CD4-positive, CD25-positive, alpha-beta regulatory T cell (primary cell): ENCODE data around the gene AGAP5. TPM values are rescaled to one million over a fixed set of nuclear protein-coding genes. Genes with fewer than 3 reads are reported as not detected.
A peak's percentile ranks its signal among the peaks of the same experiment; 100 is the strongest.

Source experiments
- ATAC-seq, 2 donors: fragments of 150-1000 bp; cut with Tn5 transposase; one replicate each; pipeline ENCODE4 v1.10.0; 2021; ENCODE audit warnings: low read depth in 2 of 2, moderate number of reproducible peaks in 2 of 2, moderate library complexity in 1 of 2
- DNase-seq, 3 donors: peaks; one replicate each; pipeline versions ENCODE4 v3.0.0 to v3.0.0-alpha.2; 2012 to 2022; ENCODE audit warnings: mixed read lengths in 1 of 3
- H3K27ac ChIP-seq: one replicate; pipeline ENCODE4 v1.7.0; 2013; ENCODE audit warnings: mild to moderate bottlenecking, low read length; ENCODE audit not compliant: insufficient read depth, poor library complexity, severe bottlenecking
- H3K27me3 ChIP-seq: one replicate; pipeline ENCODE4 v1.7.0; 2013; ENCODE audit warnings: low read length; ENCODE audit not compliant: control insufficient read depth, insufficient read depth
- H3K36me3 ChIP-seq: one replicate; pipeline ENCODE4 v1.7.0; 2013; ENCODE audit warnings: mild to moderate bottlenecking, low read length, moderate library complexity; ENCODE audit not compliant: control insufficient read depth, insufficient read depth
- H3K4me1 ChIP-seq: 2 replicates; pipeline ENCODE4 v1.7.0; 2013; ENCODE audit warnings: mild to moderate bottlenecking, low read length; ENCODE audit not compliant: insufficient read depth, control insufficient read depth, poor library complexity, severe bottlenecking
- H3K4me3 ChIP-seq: one replicate; pipeline ENCODE4 v1.7.0; 2013; ENCODE audit warnings: low read depth, mild to moderate bottlenecking, low read length, moderate library complexity
- H3K9me3 ChIP-seq, 2 experiments: 1 replicate in 1 of 2; 2 replicates in 1 of 2; pipeline ENCODE4 v1.7.0; 2013; ENCODE audit warnings: low read length in 2 of 2, mild to moderate bottlenecking in 1 of 2, moderate library complexity in 1 of 2; ENCODE audit not compliant: control insufficient read depth in 2 of 2
- H3K27ac Mint-ChIP-seq, 3 donors: one replicate each; pipeline ENCODE4 v1.8.0; 2020 to 2022; ENCODE audit warnings: mild to moderate bottlenecking in 3 of 3, mixed read lengths in 3 of 3, moderate library complexity in 2 of 3
- H3K27me3 Mint-ChIP-seq: one replicate; pipeline ENCODE4 v1.8.0; 2022; ENCODE audit warnings: mild to moderate bottlenecking, mixed read lengths
- H3K36me3 Mint-ChIP-seq: one replicate; pipeline ENCODE4 v1.8.0; 2020; ENCODE audit warnings: mixed read lengths
- H3K4me1 Mint-ChIP-seq, 4 donors: one replicate each; pipeline ENCODE4 v1.8.0; 2020 to 2022; ENCODE audit warnings: mixed read lengths in 4 of 4, mild to moderate bottlenecking in 1 of 4
- H3K4me3 Mint-ChIP-seq, 4 donors: one replicate each; pipeline ENCODE4 v1.8.0; 2020 to 2022; ENCODE audit warnings: mild to moderate bottlenecking in 4 of 4, mixed read lengths in 4 of 4, moderate library complexity in 3 of 4
- H3K9me3 Mint-ChIP-seq, 7 donors: one replicate each; pipeline ENCODE4 v1.8.0; 2020 to 2022; ENCODE audit warnings: mixed read lengths in 7 of 7, mild to moderate bottlenecking in 3 of 7, moderate library complexity in 2 of 7
- polyA plus RNA-seq, 4 donors: library from polyadenylated mRNA; unstranded; fragments of 300-500 nt; fragmentation: Illumina TruSeq; gene quantifications; one replicate each; pipeline ENCODE4 v1.2.3, GENCODE V29; 2021
- total RNA-seq: library from RNA; stranded (reverse); gene quantifications from one replicate; pipeline ENCODE4 v1.2.3, GENCODE V29; 2022

The AGAP5 gene
- total and polyA plus RNA-seq, 5 donors from 2014 or later, result 0.07 to 9.8 (median 0.18) TPM; not detected in 2

DNA sequence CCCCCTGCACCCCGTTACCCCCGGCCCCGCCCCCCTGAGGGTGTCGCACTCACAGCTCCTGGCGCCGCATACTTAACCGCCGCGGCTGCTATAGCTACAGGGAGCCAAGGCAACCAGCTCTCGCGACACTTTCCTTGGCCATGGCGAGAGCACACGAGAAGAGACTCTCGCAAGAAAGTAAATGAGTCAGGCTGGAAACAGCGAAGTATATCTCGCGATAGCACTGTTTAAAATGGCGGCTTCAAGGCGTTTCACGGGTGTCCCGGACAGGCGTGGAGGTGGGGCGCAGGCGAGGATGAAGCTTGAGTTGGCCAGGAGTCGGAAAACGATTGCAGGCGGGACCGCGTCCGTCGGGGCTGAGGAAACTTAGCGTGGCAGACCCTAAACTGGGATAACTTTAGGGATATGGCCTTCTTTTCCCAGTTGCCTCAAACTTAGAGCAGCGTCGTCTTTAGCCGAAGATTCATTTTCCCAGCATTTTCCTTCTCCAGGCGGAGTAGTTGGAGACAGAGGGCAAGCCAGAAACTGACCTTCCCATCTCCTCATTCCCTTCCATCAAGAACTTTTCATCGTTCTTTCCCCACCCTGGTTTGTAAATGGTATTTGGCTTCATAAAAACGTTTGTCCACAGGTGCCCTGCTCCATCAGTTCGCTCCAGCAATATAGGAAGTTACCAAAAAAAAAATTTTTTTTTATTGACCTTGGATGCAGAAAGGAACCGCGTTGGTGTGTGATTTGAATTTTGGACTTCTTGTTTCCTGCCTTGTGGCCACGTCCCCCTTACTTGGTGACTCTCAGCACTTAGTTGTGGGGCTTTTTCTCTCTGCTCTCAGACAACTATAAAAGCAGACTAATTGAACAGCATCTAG, 71.8 kb downstream of the AGAP5 start:
- H3K9me3 Mint-ChIP-seq, result no peaks in the 10 kb centered on the region
- H3K36me3 Mint-ChIP-seq, result no peaks in the 10 kb centered on the region
- Histone ChIP-seq H3K27ac (peak overlapping the region; percentile 81), H3K36me3 (no peaks in the 10 kb centered on the region), H3K4me1 (peaks cover 19% of the 10 kb centered on the region), H3K9me3 (no peaks in the 10 kb centered on the region), H3K27me3 (no peaks in the 10 kb centered on the region), H3K4me3 (peak overlapping the region; percentile 88)
- no peaks in the 10 kb centered on the region for H3K27me3 Mint-ChIP-seq
- ATAC-seq (peak; percentile 98), DNase-seq (peak; percentile 92 to 98 (median 93))
- H3K27ac Mint-ChIP-seq, result peak overlapping the region; percentile 97 to 99 (median 98)
- peak overlapping the region; percentile 89 to 95 (median 92) for H3K4me3 Mint-ChIP-seq
- peaks cover 10 to 28% (median 14%) of the 10 kb centered on the region in 4 donors for H3K4me1 Mint-ChIP-seq

DNA sequence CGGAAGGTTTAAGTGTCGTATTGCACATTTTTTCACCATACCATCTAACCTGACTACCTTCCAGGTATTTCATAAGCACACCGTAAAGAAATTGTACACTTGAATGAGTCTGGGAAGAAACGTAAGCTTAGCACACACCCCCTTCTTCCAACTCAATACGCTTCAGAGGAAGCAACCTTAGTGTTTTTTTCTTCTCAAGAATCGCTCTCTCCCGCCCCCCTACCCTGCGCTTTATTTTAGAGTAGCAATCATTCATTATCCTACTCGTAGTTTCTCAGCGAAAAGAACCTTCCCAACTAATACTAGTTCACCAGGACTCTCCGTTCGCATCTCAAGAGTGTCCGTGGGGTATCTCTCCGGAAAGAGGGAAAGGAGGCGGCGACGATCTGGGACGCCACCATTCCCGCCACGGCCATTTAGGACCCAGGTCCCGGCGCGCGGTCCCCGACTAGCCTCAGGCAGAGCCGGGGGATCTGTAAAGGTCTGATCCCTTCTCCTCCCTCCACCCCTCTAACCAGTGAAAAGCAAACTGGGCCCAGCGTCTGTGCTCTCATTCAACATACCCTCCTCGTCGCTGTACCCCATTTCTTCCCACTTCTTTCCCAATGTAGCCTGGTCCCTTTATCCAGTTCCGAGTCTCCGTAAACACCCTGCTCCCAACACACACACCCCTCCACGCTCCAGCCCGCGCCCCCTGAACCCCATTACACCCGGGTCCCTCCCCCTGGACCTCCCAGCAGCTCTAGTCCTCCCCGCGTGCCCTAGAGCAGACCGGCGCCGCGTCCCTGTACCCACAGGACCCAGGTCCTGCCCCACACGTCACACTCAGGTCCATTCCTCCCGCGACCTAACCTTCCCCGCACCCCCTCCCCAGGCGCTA, 72.7 kb downstream of the AGAP5 start:
- ATAC-seq (peak in 1 of 2 donors; percentile 2), DNase-seq (peak in 1 of 3 donors; percentile 31)
- peak overlapping the region; percentile 90 for H3K4me3 ChIP-seq
- peaks cover 19% of the 10 kb centered on the region for H3K4me1 ChIP-seq
- H3K9me3 ChIP-seq, result no peaks in the 10 kb centered on the region
- H3K9me3 Mint-ChIP-seq, result no peaks in the 10 kb centered on the region
- no peaks in the 10 kb centered on the region for H3K27me3 ChIP-seq
- peak overlapping the region; percentile 89 to 95 (median 92) for H3K4me3 Mint-ChIP-seq
- H3K27ac Mint-ChIP-seq, result peak overlapping the region; percentile 97 to 99 (median 98)
- H3K36me3 ChIP-seq, result no peaks in the 10 kb centered on the region
- peaks cover 10 to 28% (median 14%) of the 10 kb centered on the region in 4 donors for H3K4me1 Mint-ChIP-seq
- peak overlapping the region; percentile 81 for H3K27ac ChIP-seq
- H3K36me3 Mint-ChIP-seq, result no peaks in the 10 kb centered on the region
- no peaks in the 10 kb centered on the region for H3K27me3 Mint-ChIP-seq

Other genes with a start within 250 kb of the AGAP5 start
- gene PPP3CB, start 202.1 kb downstream of the AGAP5 start, total RNA-seq, result 42.4 TPM
- gene PPP3CB, start 202.1 kb downstream of the AGAP5 start, polyA plus RNA-seq, result 10 to 100 TPM; 10.8 to 18.0 (median 11.0) TPM
- gene USP54, start 106.8 kb downstream of the AGAP5 start, total RNA-seq, result 4.2 TPM
- gene USP54, start 106.8 kb downstream of the AGAP5 start, polyA plus RNA-seq, result 1 to 10 TPM in 3 of 4 donors, under 1 TPM in 1; 0.84 to 1.5 (median 1.0) TPM
- gene MYOZ1, start 56.6 kb downstream of the AGAP5 start, total RNA-seq, result not detected
- not detected for gene MYOZ1, start 56.6 kb downstream of the AGAP5 start, polyA plus RNA-seq
- not detected for gene SYNPO2L, start 42.1 kb downstream of the AGAP5 start, total RNA-seq
- not detected for gene SYNPO2L, start 42.1 kb downstream of the AGAP5 start, polyA plus RNA-seq
- gene SEC24C, start 46.3 kb upstream of the AGAP5 start, total RNA-seq, result 78.2 TPM
- gene SEC24C, start 46.3 kb upstream of the AGAP5 start, polyA plus RNA-seq, result 10 to 100 TPM; 30.2 to 39.3 (median 36.9) TPM
- gene CHCHD1, start 83.9 kb upstream of the AGAP5 start, total RNA-seq, result 6.3 TPM
- gene CHCHD1, start 83.9 kb upstream of the AGAP5 start, polyA plus RNA-seq, result 10 to 100 TPM; 63.6 to 79.3 (median 70.0) TPM
- gene ZSWIM8, start 87.5 kb upstream of the AGAP5 start, total RNA-seq, result 95.5 TPM
- gene ZSWIM8, start 87.5 kb upstream of the AGAP5 start, polyA plus RNA-seq, result 10 to 100 TPM in 3 of 4 donors, 1 to 10 TPM in 1; 6.0 to 14.9 (median 11.8) TPM
- gene NDST2, start 113.5 kb upstream of the AGAP5 start, total RNA-seq, result 74.4 TPM
- gene NDST2, start 113.5 kb upstream of the AGAP5 start, polyA plus RNA-seq, result 10 to 100 TPM; 20.6 to 28.5 (median 24.6) TPM
- gene CAMK2G, start 176.4 kb upstream of the AGAP5 start, total RNA-seq, result 58.8 TPM
- 1 to 10 TPM; 4.3 to 5.3 (median 4.7) TPM for gene CAMK2G, start 176.4 kb upstream of the AGAP5 start, polyA plus RNA-seq
- gene PLAU, start 213.0 kb upstream of the AGAP5 start, total RNA-seq, result 0.35 TPM
- not detected for gene PLAU, start 213.0 kb upstream of the AGAP5 start, polyA plus RNA-seq